ENCODE data around the gene AP3S1.
"Not testable (repeated sequence)": the region's sequence is repeated elsewhere in the genome, so short reads cannot be mapped to it uniquely, and the experiment has no call there.

The AP3S1 gene

GRCh38 chr5:115875447-115875846 is 33.7 kb downstream of the AP3S1 start:
- FAIRE-seq: no peak

GRCh38 chr5:115877342-115877741 is 35.6 kb downstream of the AP3S1 start:
- not testable (repeated sequence) for FAIRE-seq

GRCh38 chr5:115882434-115882833 is 40.7 kb downstream of the AP3S1 start:
- FAIRE-seq: not testable (repeated sequence)

GRCh38 chr5:115884704-115885103 is 43.0 kb downstream of the AP3S1 start:
- FAIRE-seq: no peak

GRCh38 chr5:115885208-115885607 is 43.5 kb downstream of the AP3S1 start:
- not testable (repeated sequence) for FAIRE-seq

- peak; percentile 21 for FAIRE-seq
These were observed 46.3 kb downstream of the AP3S1 start for GRCh38 chr5:115888027-115888426.

GRCh38 chr5:115892021-115892420 is 50.3 kb downstream of the AP3S1 start:
- no peak for FAIRE-seq

GRCh38 chr5:115894342-115894741 is 52.6 kb downstream of the AP3S1 start:
- no peak for FAIRE-seq

- no peak for FAIRE-seq
These were observed 54.1 kb downstream of the AP3S1 start for GRCh38 chr5:115895821-115896220.

- FAIRE-seq: no peak
These were observed 56.9 kb downstream of the AP3S1 start for GRCh38 chr5:115898656-115899055.

- FAIRE-seq: no peak
These were observed 65.4 kb downstream of the AP3S1 start for GRCh38 chr5:115907177-115907576.

GRCh38 chr5:115913623-115914400 is 72.1 kb downstream of the AP3S1 start:
- peak; percentile 88 for FAIRE-seq

- FAIRE-seq: no peak
These were observed 78.5 kb downstream of the AP3S1 start for GRCh38 chr5:115920171-115920725.

GRCh38 chr5:115928578-115929407 is 87.1 kb downstream of the AP3S1 start:
- FAIRE-seq: not testable (repeated sequence)

- FAIRE-seq: not testable (repeated sequence)
These were observed 88.4 kb downstream of the AP3S1 start for GRCh38 chr5:115930171-115930570.

- no peak for FAIRE-seq
These were observed 89.0 kb downstream of the AP3S1 start for GRCh38 chr5:115930630-115931337.

- FAIRE-seq: no peak
These were observed 91.3 kb downstream of the AP3S1 start for GRCh38 chr5:115932991-115933390.

- no peak for FAIRE-seq
These were observed 92.7 kb downstream of the AP3S1 start for GRCh38 chr5:115934388-115934974.

GRCh38 chr5:115936031-115936430 is 94.3 kb downstream of the AP3S1 start:
- no peak for FAIRE-seq

- FAIRE-seq: no peak
These were observed 97.3 kb downstream of the AP3S1 start for GRCh38 chr5:115939059-115939458.

- no peak for FAIRE-seq
These were observed 98.5 kb downstream of the AP3S1 start for GRCh38 chr5:115940080-115940810.
